ENCODE data around the gene UBXN2A.

UBXN2A gene, protein sequence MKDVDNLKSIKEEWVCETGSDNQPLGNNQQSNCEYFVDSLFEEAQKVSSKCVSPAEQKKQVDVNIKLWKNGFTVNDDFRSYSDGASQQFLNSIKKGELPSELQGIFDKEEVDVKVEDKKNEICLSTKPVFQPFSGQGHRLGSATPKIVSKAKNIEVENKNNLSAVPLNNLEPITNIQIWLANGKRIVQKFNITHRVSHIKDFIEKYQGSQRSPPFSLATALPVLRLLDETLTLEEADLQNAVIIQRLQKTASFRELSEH

DNA sequence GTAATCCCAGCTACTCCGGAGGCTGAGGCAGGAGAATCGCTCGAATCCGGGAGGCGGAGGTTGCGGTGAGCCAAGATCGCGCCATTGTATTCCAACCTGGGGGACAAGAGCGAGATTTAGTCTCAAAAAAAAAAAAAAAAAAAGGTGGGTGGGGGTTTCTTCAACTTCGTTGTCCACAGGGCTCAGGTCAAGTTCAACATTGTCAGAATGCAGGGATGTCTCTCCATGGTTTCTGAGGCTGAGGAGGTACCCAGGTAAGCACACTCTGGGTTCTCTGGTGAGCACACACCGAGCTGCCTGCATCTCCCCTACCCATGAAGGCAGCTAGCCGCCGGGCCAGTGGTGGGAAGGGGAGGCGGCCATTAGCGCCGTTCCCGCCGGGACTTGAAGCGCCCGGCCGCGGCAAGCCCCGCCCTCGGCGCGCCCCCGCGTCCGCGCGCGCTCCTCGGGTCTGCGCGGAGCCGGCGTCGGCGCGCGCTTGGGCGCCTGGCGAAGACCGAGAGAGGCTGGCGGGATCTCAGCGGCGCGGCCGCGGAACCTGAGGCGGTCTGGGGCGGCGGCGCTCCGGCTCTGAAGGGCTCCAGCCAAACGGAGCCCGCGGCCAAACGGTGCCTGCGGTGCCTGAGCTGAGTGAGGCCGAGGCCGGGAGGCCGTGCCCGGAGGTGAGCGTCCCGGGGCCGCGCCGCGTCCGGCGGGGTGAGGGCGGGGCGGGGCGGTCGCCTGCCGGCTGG is at the start of gene UBXN2A:
Gene UBXN2A (plus strand): TSS at position 477 of the 731 bp plus-strand sequence. CDS start 17,852 bp downstream, outside the sequence.
- no peak for DNase-seq (ENCODE audit: extremely low read depth, low read depth)
- peak within 1 kb of the TSS; percentile 59 for H3K4me3 ChIP-seq (replicated peaks; ENCODE audit: low read depth, low read length)
- TF ChIP-seq, protein P1, sequence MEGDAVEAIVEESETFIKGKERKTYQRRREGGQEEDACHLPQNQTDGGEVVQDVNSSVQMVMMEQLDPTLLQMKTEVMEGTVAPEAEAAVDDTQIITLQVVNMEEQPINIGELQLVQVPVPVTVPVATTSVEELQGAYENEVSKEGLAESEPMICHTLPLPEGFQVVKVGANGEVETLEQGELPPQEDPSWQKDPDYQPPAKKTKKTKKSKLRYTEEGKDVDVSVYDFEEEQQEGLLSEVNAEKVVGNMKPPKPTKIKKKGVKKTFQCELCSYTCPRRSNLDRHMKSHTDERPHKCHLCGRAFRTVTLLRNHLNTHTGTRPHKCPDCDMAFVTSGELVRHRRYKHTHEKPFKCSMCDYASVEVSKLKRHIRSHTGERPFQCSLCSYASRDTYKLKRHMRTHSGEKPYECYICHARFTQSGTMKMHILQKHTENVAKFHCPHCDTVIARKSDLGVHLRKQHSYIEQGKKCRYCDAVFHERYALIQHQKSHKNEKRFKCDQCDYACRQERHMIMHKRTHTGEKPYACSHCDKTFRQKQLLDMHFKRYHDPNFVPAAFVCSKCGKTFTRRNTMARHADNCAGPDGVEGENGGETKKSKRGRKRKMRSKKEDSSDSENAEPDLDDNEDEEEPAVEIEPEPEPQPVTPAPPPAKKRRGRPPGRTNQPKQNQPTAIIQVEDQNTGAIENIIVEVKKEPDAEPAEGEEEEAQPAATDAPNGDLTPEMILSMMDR (IDR thresholded peaks at IDR 0.05; ENCODE audit: low read depth, low read length, missing control alignments): no peak

DNA sequence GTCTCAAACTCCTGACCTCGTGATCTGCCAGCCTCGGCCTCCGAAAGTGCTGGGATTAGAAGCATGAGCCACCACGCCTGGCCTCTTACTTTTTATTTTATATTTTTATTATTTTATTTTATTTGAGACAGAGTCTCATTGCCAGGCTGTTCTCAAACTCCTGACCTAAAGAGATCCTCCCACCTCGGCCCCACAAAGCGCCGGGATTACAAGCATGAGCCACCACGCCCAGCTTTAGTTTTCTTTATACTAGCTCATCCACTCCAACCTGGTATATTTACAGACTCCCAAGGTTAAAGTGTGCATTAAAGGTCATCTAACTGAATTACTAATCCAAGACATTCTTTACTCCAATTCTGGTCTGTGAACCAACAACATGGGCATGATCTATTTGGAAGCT is 40.1 kb upstream of the UBXN2A start:
- H3K4me3 ChIP-seq (replicated peaks; ENCODE audit: low read depth, low read length): no peak overlapping the region
- DNase-seq (ENCODE audit: extremely low read depth, low read depth): no peak
- TF ChIP-seq, protein P1 (IDR thresholded peaks at IDR 0.05; ENCODE audit: low read depth, low read length, missing control alignments): no peak

DNA sequence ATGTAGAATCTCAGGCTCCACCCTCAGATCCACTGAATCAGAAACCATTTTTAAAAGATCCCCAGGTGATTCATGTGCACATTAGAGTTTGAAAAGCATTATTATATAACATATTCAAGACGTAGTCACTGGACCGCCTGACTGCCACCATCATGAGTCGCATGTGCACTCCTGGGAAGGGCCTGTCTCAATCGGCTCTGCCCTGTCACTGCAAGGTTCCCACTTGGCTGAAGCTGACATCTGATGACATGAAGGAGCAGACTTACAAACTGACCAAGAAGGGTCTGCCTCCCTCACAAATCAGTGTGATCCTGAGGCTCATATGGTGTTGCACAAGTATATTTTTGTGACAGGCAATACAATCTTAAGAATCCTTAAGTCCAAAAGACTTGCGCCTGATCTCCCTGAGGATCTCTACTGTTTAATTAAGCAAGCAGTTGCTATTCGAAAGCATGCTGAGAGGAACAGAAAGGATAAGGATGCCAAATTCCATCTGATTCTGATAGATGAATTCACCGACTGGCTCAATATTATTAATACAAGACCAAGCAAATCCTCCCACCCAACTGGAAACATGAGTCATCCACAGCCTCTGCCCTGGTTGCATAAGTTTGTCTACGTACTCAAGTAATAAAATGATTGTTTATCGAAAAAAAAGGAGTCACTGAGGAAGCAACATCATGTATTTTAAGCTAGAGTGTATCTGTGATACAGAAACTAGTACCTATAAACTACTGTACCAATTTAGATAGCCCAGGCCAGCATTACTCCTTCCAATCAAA is 39.5 kb upstream of the UBXN2A start:
- TF ChIP-seq, protein P1 (IDR thresholded peaks at IDR 0.05; ENCODE audit: low read depth, low read length, missing control alignments): no peak
- H3K4me3 ChIP-seq (replicated peaks; ENCODE audit: low read depth, low read length): no peak overlapping the region
- peak; percentile 56 for DNase-seq (ENCODE audit: extremely low read depth, low read depth)

DNA sequence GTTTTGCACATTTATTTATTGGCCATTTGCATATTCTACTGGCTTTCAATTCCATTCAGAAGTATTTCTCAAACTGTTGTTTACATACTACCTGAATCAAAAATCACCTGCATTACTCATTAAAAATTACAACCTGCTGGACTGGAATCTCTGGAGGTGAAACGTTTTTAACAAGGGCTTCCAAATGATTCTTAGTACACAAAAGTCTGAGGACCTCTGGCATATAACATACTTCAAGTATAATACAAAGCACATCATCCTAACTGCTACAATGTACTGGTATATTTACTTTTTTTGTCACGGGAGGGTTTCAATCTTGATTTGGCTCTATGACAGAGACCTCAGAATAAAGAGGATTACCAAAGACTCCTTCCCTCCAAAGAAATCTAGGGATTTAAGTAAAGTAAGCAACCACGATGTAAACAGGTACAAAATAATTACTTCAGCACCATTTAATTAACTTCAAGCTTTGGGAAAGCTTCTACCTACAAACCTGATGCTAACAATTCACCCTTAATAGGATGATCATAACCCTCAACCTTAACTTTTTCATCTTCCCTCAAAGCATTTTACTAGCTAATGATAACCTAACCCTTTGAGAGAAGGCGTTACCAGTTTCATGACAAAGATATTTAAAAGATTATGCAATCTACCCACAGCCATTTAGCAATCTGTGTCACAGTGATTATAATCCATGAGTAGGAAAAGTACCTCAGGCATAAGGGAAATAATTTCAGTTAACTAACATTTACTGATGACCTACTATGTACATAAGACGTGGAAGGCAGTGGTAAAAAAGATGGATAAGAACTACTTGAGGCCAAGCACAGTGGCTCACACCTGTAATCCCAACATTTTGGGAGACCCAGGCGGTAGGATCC is 38.1 kb upstream of the UBXN2A start:
- no peak overlapping the region for H3K4me3 ChIP-seq (replicated peaks; ENCODE audit: low read depth, low read length)
- no peak for DNase-seq (ENCODE audit: extremely low read depth, low read depth)
- TF ChIP-seq, protein P1 (IDR thresholded peaks at IDR 0.05; ENCODE audit: low read depth, low read length, missing control alignments): no peak

DNA sequence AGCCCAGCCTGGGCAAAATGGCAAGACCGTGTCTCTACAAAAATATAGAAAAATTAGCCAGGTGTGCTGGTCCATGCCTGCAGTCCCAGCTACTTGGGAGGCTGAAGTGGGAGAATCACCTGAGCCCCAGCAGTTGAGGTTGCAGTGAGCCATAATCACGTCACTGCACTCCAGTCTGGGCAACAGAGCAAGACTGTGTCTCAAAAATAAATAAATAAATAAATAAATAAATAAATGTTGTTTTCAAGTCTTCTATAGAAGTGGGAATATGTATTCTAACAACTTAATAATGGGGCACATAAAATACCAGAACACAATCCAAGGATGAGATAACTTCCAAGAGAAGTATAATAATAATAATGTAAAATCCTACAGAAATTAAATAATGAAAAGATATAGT is 37.2 kb upstream of the UBXN2A start:
- H3K4me3 ChIP-seq (replicated peaks; ENCODE audit: low read depth, low read length): no peak overlapping the region
- TF ChIP-seq, protein P1 (IDR thresholded peaks at IDR 0.05; ENCODE audit: low read depth, low read length, missing control alignments): no peak
- no peak for DNase-seq (ENCODE audit: extremely low read depth, low read depth)

DNA sequence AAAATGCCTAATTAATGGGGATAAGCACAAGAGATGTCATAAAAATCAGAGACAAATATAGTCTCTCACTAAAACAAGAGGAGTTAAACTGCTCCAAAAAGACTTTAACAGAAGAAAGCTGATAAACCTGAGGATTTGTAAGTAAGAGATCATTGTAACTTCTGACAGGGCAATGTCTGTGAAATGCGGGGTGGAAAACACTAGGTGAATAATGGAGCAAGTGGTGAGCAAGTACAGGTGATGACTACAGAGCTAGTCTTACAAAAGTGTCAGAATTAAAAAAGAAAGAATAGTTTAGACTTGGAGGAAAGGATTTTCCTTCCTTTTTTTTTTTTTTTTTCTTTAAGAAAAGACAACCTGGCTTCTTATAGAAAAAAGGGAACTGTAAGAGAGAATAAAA is 36.0 kb upstream of the UBXN2A start:
- H3K4me3 ChIP-seq (replicated peaks; ENCODE audit: low read depth, low read length): no peak overlapping the region
- DNase-seq (ENCODE audit: extremely low read depth, low read depth): no peak
- TF ChIP-seq, protein P1 (IDR thresholded peaks at IDR 0.05; ENCODE audit: low read depth, low read length, missing control alignments): no peak
